Glomerular endothelial cell (primary cell): ENCODE data around the gene SBK1. TPM values are rescaled to one million over a fixed set of nuclear protein-coding genes. Genes with fewer than 3 reads are reported as not detected.

Experiments
- DNase-seq: peaks from one replicate; pipeline ENCODE4 v3.0.0-alpha.2; 2011; ENCODE audit warnings: low read depth, low spot score; ENCODE audit errors: extremely low read depth
- total RNA-seq: library from RNA; depleted of rRNA; stranded (reverse); fragments of >200 nt; gene quantifications from 2 replicates; pipeline ENCODE4 v1.2.3, GENCODE V29; 2015

SBK1 gene
- total RNA-seq, 1 donor from 2014 or later: 0.23 TPM

DNA sequence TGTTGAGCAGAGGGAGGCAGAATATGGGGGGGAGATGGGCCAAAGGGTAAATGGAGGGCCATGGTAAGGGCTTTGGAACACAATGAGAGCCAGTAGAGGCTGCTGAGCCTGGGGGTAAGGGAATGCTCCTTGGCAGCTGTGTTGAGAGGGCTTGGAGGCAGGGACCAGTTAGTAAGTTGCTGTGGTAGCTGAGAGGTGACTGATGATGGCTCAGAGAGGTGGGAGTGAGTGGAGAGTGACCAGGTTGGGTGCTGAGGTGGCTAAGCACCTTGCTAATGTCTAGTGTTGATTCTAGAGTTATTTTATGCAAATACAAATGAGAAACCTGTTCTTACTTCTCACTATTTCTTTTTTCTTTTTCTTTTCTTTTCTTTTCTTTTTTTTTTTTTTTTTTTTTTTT lies 10.8 kb downstream of the SBK1 start:
- DNase-seq: no peak

GRCh38 chr16:28304214-28304613 lies 11.9 kb downstream of the SBK1 start:
- DNase-seq: no peak

GRCh38 chr16:28307936-28308335 lies 15.6 kb downstream of the SBK1 start:
- no peak for DNase-seq

DNA sequence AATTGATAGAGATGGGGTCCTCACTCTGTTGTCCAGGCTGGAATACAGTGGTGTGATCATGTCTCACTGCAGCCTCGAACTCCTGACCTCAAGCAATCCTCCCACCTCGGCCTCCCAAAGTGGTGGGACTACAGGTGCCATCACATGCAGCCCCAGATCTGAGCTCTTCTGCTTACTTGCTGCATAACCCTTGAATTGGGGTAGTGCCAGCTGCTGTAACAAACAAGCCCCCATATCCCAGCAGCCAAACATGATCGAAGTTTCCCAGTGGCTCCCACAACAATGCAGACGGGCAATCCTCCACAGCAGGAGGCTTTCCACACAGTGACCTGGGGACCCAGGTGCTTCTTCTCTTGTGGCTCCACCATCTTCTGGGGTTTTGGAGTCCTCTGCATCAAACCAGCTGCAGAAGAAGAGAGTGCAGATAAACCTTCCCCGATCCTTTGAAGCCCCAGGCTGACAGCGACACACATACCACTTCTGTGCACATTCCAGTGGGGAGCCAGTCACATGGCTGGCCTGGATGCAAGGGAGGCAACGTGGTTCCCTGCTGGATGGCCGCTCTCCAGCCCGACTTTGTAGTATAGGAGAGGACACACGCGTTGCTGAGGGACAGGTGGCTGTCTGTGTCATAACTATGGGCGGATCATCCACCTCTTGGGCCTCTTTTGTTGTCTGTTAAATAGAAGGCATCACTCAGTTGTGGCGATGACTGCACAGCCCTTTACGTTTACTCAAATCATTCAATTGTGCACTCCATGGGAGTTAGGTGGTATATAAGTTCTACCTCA lies 16.7 kb downstream of the SBK1 start:
- DNase-seq: no peak

- no peak for DNase-seq
Measured at GRCh38 chr16:28309811-28310311, 17.5 kb downstream of the SBK1 start.

- DNase-seq: no peak
Measured at GRCh38 chr16:28310796-28311195, 18.5 kb downstream of the SBK1 start.

GRCh38 chr16:28311413-28311812 lies 19.1 kb downstream of the SBK1 start:
- DNase-seq: no peak

DNA sequence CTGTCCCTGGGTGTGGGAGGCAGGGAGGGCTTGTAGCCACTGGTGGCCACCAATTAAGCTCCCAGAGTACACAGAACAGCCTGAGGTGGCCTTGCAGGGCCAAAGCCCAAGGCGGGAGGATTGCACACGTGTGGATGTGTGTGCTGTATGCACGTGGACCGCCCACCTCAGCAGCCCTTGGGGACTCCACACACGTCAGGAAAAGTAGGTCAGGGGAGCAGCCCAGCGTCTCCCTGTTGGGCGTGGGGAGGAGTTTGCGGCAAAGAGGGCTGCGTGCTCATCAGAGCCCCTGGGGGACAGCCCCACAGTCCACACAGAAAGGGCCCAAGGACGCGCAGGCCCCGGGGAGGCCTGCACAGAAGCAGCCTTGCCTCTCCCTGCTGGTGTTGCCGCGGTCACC lies 19.6 kb downstream of the SBK1 start:
- DNase-seq: no peak

- no peak for DNase-seq
Measured at GRCh38 chr16:28312327-28312726, 20.0 kb downstream of the SBK1 start.

DNA sequence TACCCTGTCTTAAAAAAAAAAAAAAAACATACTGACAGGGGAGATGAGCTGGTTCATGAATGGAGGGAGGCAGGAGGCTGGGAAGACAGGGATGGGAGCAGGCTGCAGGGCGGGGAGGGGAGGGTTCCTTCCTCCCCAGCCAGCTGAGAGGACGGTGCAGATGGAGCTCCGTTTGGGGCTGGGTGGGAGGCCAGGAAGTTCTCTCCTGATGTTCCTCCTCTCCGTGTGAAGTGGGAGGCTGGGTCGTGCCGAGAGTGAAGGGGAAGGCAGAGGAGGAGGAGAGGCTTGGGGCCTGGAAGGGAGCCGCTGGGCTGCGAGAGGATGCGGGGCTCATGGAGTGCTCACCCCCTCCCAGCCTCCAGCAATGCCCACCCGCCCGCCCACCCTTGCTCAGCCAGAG lies 21.3 kb downstream of the SBK1 start:
- no peak for DNase-seq

GRCh38 chr16:28316054-28316453 lies 23.7 kb downstream of the SBK1 start:
- DNase-seq: no peak

GRCh38 chr16:28317040-28317880 lies 24.9 kb downstream of the SBK1 start:
- no peak for DNase-seq

- DNase-seq: no peak
Measured at GRCh38 chr16:28318042-28318744, 25.9 kb downstream of the SBK1 start.

- no peak for DNase-seq
Measured at GRCh38 chr16:28319476-28320022, 27.2 kb downstream of the SBK1 start.

- no peak for DNase-seq
Measured at GRCh38 chr16:28320023-28320561, 27.8 kb downstream of the SBK1 start.

DNA sequence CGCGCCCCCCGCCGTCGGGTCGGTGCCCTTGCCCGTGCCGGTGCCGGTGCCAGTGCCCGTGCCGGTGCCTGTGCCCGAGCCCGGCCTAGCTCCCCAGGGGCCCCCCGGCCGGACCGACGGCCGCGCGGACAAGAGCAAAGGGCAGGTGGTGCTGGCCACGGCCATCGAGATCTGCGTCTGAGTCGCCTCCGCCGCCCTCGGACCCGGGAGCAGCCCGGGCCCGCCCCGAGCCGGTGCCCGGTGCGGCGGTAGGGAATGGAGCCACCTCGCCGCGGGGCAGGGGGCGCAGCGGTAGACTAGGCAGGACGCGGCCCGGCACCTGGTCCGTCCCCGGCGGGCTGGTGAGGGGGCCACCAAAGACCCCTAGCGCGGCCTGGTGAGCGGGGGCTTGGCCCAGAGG lies 28.4 kb downstream of the SBK1 start:
- DNase-seq: no peak

DNA sequence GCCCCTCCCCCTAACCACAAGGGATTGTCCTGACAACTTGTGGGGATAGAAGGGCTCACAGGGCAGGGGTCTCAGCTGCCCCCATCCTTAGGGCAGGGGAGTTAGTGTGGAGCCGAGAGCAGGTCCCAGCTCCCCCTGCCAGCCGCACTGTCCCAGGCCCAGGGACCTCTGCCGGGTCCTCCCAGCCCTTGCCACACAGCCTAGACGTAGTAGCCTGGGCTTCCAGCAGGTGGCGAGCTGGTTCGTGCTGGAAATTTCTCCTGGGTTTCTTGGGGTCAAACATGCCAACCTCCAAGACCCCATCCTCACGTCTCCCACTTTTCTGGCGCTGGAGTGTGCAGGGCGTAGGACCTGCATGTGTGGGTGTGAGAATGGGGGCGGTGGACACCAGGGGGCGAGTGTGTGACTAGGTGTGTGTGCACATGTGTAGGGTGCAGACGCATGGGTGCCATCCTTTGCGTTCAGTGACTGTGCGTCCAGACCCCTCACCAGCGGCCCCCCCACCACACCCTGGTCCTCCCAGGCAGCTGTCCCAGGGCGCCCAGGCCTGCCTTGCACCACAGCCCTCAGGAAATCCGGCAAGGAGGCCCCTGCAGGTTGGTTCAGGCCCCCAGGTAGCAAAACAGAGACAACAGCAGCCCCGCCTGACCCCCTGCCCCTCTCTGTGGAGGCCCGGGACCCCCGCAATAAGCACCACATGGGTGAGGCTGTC lies 29.5 kb downstream of the SBK1 start:
- no peak for DNase-seq

DNA sequence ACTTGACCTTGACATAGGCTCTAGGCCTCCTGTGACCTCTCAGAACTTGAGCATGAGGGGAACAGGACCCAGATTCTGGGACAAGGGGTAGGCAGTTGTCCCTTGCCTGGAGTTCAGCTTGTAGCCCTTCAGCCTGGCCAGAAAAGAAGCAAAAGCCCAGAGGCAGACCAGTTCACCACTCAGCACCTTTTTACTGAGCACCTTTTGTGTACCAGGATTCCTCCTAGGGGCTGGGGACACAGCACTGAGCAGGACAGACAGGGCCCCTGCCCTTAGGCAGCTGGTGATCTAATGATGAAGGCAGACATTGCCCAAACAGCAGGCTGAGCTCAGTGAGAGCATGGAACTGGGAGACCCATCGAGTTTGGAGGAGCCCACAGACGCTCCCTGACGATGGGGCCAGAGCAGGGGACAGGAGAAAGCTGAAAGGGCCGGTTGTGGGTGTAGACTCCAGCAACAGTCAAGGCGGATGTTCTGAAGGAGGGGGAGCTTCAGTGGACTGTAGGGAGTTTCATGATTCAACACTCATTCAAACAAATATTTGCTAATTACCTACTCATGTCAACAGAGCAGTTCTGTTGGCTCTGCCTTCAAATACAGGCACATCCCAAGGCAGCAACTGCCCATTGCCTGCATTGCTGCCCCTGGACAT lies 32.0 kb downstream of the SBK1 start:
- no peak for DNase-seq

- DNase-seq: no peak
Measured at GRCh38 chr16:28324887-28325279, 32.6 kb downstream of the SBK1 start.
